HepG2 (cell line): ENCODE data around the gene FAM163B.

Experiments used
- CHD2 ChIP-seq: IDR thresholded peaks from 2 replicates; pipeline ENCODE4 v1.6.1; 2011; ENCODE audit warnings: low read depth, low read length, improper control_type of control experiment
- PAF1 ChIP-seq: IDR thresholded peaks from 2 replicates; pipeline ENCODE4 v1.6.1; 2016; ENCODE audit warnings: missing genetic modification reagents, missing compliant biosample characterization
- SMAD3 ChIP-seq: sonication (generic); formaldehyde crosslinking; IDR thresholded peaks from 2 replicates; pipeline ENCODE4 v1.4.0; 2020; ENCODE audit warnings: missing genetic modification reagents
- ZMYM3 ChIP-seq: sonication (generic); formaldehyde crosslinking; IDR thresholded peaks from 2 replicates; pipeline ENCODE4 v1.5.1; 2020; ENCODE audit warnings: mild to moderate bottlenecking, missing genetic modification reagents
- ZNF264 ChIP-seq: sonication (generic); formaldehyde crosslinking; IDR thresholded peaks from 2 replicates; pipeline ENCODE4 v1.4.0; 2020; ENCODE audit warnings: missing genetic modification reagents
- ZNF354B ChIP-seq: sonication (generic); formaldehyde crosslinking; IDR thresholded peaks from 2 replicates; pipeline ENCODE4 v1.8.0; 2022; ENCODE audit warnings: mild to moderate bottlenecking, missing genetic modification reagents
- TF ChIP-seq, protein P1 (sequence below): sonication (generic); formaldehyde crosslinking; IDR thresholded peaks from 2 replicates; pipeline ENCODE4 v1.8.0; 2022; ENCODE audit warnings: low read depth, missing genetic modification reagents
- TF ChIP-seq, protein P2 (sequence below): sonication (generic); formaldehyde crosslinking; IDR thresholded peaks from 2 replicates; pipeline ENCODE4 v1.4.0; 2020; ENCODE audit warnings: missing genetic modification reagents
- TF ChIP-seq, protein P3 (sequence below): sonication (generic); formaldehyde crosslinking; conservative IDR thresholded peaks from 2 replicates; pipeline ENCODE4 v1.4.0; 2020; ENCODE audit warnings: missing genetic modification reagents
- TF ChIP-seq, protein P4 (sequence below): sonication (generic); formaldehyde crosslinking; IDR thresholded peaks from 2 replicates; pipeline ENCODE4 v1.9.0; 2021; ENCODE audit warnings: missing genetic modification reagents, borderline replicate concordance

DNA sequence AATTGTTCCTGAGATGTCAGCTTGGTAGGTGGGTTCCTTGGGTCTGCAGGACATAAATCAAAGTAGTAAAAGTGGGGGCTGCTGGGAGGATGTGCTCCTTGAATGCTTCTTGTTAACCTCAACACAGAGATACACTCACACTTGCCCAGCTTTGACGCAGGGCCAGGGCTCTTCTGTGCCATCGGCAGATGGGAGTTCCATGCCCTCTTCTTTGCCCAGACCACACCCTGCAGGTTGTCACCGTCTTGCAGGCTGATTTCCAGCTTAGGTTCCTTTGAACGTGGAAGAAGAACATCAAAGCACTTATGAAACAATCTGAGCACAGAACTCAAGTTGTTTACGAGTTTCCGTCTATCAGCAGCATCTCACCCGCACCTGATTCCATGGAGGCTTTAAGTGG lies 38.0 kb upstream of the FAM163B start:
- TF ChIP-seq, protein P1, sequence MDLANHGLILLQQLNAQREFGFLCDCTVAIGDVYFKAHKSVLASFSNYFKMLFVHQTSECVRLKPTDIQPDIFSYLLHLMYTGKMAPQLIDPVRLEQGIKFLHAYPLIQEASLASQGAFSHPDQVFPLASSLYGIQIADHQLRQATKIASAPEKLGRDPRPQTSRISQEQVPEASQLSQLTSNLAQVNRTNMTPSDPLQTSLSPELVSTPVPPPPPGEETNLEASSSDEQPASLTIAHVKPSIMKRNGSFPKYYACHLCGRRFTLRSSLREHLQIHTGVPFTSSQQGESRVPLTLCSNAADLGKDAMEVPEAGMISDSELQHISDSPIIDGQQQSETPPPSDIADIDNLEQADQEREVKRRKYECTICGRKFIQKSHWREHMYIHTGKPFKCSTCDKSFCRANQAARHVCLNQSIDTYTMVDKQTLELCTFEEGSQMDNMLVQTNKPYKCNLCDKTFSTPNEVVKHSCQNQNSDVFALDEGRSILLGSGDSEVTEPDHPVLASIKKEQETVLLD: no peak
- TF ChIP-seq, protein P2, sequence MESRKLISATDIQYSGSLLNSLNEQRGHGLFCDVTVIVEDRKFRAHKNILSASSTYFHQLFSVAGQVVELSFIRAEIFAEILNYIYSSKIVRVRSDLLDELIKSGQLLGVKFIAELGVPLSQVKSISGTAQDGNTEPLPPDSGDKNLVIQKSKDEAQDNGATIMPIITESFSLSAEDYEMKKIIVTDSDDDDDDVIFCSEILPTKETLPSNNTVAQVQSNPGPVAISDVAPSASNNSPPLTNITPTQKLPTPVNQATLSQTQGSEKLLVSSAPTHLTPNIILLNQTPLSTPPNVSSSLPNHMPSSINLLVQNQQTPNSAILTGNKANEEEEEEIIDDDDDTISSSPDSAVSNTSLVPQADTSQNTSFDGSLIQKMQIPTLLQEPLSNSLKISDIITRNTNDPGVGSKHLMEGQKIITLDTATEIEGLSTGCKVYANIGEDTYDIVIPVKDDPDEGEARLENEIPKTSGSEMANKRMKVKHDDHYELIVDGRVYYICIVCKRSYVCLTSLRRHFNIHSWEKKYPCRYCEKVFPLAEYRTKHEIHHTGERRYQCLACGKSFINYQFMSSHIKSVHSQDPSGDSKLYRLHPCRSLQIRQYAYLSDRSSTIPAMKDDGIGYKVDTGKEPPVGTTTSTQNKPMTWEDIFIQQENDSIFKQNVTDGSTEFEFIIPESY (CRISPR knock-in tag): no peak
- TF ChIP-seq, protein P3, sequence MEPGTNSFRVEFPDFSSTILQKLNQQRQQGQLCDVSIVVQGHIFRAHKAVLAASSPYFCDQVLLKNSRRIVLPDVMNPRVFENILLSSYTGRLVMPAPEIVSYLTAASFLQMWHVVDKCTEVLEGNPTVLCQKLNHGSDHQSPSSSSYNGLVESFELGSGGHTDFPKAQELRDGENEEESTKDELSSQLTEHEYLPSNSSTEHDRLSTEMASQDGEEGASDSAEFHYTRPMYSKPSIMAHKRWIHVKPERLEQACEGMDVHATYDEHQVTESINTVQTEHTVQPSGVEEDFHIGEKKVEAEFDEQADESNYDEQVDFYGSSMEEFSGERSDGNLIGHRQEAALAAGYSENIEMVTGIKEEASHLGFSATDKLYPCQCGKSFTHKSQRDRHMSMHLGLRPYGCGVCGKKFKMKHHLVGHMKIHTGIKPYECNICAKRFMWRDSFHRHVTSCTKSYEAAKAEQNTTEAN (CRISPR knock-in tag): no peak
- TF ChIP-seq SMAD3 (CRISPR knock-in tag): no peak
- no peak for TF ChIP-seq ZNF354B (CRISPR knock-in tag)
- TF ChIP-seq ZNF264: no peak
- TF ChIP-seq, protein P4, sequence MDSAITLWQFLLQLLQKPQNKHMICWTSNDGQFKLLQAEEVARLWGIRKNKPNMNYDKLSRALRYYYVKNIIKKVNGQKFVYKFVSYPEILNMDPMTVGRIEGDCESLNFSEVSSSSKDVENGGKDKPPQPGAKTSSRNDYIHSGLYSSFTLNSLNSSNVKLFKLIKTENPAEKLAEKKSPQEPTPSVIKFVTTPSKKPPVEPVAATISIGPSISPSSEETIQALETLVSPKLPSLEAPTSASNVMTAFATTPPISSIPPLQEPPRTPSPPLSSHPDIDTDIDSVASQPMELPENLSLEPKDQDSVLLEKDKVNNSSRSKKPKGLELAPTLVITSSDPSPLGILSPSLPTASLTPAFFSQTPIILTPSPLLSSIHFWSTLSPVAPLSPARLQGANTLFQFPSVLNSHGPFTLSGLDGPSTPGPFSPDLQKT (CRISPR knock-in tag): no peak
- no peak for TF ChIP-seq PAF1 (CRISPR knock-in tag)
- TF ChIP-seq CHD2: no peak
- TF ChIP-seq ZMYM3 (CRISPR knock-in tag): no peak
